Gastroesophageal sphincter (tissue), 4 donors: ENCODE measurements around the gene LIPC. TPM values are rescaled to one million over a fixed set of nuclear protein-coding genes. Genes with fewer than 3 reads are reported as not detected.

ENCODE experiments used
- ATAC-seq: fragments of 150-250 bp; one replicate; pipeline ENCODE4 v1.9.1; 2016; ENCODE audit warnings: mild to moderate bottlenecking, moderate library complexity
- H3K27ac ChIP-seq, 4 donors: fragments of 200-600 bp; sonication (generic) in 3 of 4; 1 replicate in 3 of 4; 2 replicates in 1 of 4; pipeline ENCODE4 v1.5.1; 2016 to 2019
- H3K27me3 ChIP-seq: fragments of 200-600 bp; sonication (generic); one replicate; pipeline ENCODE4 v1.5.1; 2019
- H3K36me3 ChIP-seq, 2 donors: fragments of 200-600 bp; sonication (generic); one replicate each; pipeline ENCODE4 v1.5.1; 2019; ENCODE audit warnings: control low read depth in 1 of 2
- H3K4me1 ChIP-seq, 3 donors: fragments of 200-600 bp; sonication (generic); 1 replicate in 2 of 3; 2 replicates in 1 of 3; pipeline ENCODE4 v1.5.1; 2016 to 2019; ENCODE audit warnings: control low read depth in 2 of 3
- H3K4me3 ChIP-seq, 2 donors: fragments of 200-600 bp; sonication (generic); one replicate each; pipeline ENCODE4 v1.5.1; 2019; ENCODE audit warnings: mild to moderate bottlenecking in 1 of 2, moderate library complexity in 1 of 2
- H3K9me3 ChIP-seq, 3 donors: fragments of 200-600 bp; sonication (generic); one replicate each; pipeline ENCODE4 v1.5.1; 2017 to 2019; ENCODE audit warnings: control low read depth in 2 of 3
- EP300 ChIP-seq: sonication (generic); formaldehyde crosslinking; IDR thresholded peaks from one replicate; pipeline ENCODE4 v1.6.1; 2017; ENCODE audit warnings: antibody characterized with exemption, mild to moderate bottlenecking
- POLR2A ChIP-seq, 2 donors: fragments of 450-650 bp; IDR thresholded peaks; one replicate each; pipeline ENCODE4 v1.6.1; 2017; ENCODE audit warnings: antibody characterized with exemption in 2 of 2, mild to moderate bottlenecking in 2 of 2, moderate library complexity in 1 of 2
- POLR2AphosphoS5 ChIP-seq: sonication (generic); formaldehyde crosslinking; IDR thresholded peaks from one replicate; pipeline ENCODE4 v1.6.1; 2017; ENCODE audit warnings: antibody characterized with exemption
- WGBS, 2 donors: methylation state at CpG; one replicate each; pipeline ENCODE4 v1.1.5; 2018; ENCODE audit warnings: low coverage in 1 of 2; 5-methylcytosine and 5-hydroxymethylcytosine counted together
- total RNA-seq, 4 donors: library from RNA; depleted of rRNA; stranded (reverse); fragments of >200 nt; gene quantifications; one replicate each; pipeline ENCODE4 v1.1.0, GENCODE V29; 2016
- TF ChIP-seq, protein P1 (sequence below), 4 experiments: fragments of 200-600 bp in 2 of 4; fragments of 450-650 bp in 2 of 4; sonication (generic) in 1 of 4; IDR thresholded peaks; one replicate each; pipeline ENCODE4 v1.5.1; 2017 to 2019; ENCODE audit warnings: antibody characterized with exemption in 4 of 4, mild to moderate bottlenecking in 2 of 4, moderate library complexity in 2 of 4

LIPC gene
- total RNA-seq, 4 donors from 2014 or later, result 0.32 to 0.50 TPM; not detected in 2

GRCh38 chr15:58538225-58538727, 106.5 kb downstream of the LIPC start:
- no peak for TF ChIP-seq POLR2AphosphoS5
- TF ChIP-seq EP300, result no peak
- TF ChIP-seq, protein P1, sequence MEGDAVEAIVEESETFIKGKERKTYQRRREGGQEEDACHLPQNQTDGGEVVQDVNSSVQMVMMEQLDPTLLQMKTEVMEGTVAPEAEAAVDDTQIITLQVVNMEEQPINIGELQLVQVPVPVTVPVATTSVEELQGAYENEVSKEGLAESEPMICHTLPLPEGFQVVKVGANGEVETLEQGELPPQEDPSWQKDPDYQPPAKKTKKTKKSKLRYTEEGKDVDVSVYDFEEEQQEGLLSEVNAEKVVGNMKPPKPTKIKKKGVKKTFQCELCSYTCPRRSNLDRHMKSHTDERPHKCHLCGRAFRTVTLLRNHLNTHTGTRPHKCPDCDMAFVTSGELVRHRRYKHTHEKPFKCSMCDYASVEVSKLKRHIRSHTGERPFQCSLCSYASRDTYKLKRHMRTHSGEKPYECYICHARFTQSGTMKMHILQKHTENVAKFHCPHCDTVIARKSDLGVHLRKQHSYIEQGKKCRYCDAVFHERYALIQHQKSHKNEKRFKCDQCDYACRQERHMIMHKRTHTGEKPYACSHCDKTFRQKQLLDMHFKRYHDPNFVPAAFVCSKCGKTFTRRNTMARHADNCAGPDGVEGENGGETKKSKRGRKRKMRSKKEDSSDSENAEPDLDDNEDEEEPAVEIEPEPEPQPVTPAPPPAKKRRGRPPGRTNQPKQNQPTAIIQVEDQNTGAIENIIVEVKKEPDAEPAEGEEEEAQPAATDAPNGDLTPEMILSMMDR (IDR thresholded peaks at IDR 0.05), result no peak
- no peak for TF ChIP-seq POLR2A (IDR thresholded peaks at IDR 0.05)
- Histone ChIP-seq H3K36me3 (no peaks in the 10 kb centered on the region), H3K4me3 (no peak overlapping the region), H3K4me1 (no peaks in the 10 kb centered on the region), H3K27ac (no peak overlapping the region), H3K9me3 (no peaks in the 10 kb centered on the region), H3K27me3 (no peaks in the 10 kb centered on the region)
- 60% methylated on average over 14 of the region's 16 CpGs; no CpG with 5 or more reads in 1 of the 2 donors for WGBS, 2 donors
- no peak for ATAC-seq

- 95 to 100% methylated on average over 3 of the region's 3 CpGs for WGBS, 2 donors
- Histone ChIP-seq H3K27me3 (no peaks in the 10 kb centered on the region), H3K4me3 (no peak overlapping the region), H3K36me3 (no peaks in the 10 kb centered on the region), H3K4me1 (no peaks in the 10 kb centered on the region), H3K9me3 (no peaks in the 10 kb centered on the region), H3K27ac (no peak overlapping the region)
- ATAC-seq, result no peak
- TF ChIP-seq POLR2A (IDR thresholded peaks at IDR 0.05), result no peak
- no peak for TF ChIP-seq POLR2AphosphoS5
- no peak for TF ChIP-seq EP300
- TF ChIP-seq, protein P1 (IDR thresholded peaks at IDR 0.05), result no peak
Measured at GRCh38 chr15:58538901-58539300, 107.1 kb downstream of the LIPC start.

DNA sequence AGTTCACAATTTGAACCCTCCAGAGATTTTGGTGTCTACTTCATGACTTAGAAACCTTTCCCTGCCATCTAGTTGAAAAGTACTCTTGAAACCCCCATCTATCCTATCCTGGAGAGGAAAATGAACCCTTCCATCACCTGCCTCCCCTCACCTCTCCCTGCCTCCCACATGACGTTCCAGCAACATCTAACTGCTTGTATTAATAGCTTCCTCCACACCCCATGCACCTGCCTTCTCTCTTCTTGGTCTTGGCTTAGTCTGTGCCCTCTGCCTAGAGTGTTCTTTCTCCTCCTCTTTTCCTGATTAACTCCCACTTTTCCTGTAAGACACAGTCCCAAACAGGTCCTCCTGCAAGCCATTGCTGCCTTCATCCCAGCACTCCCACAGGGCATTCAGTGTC, 107.8 kb downstream of the LIPC start:
- H3K4me1 ChIP-seq, result no peaks in the 10 kb centered on the region
- H3K36me3 ChIP-seq, result no peaks in the 10 kb centered on the region
- no peak for ATAC-seq

GRCh38 chr15:58541410-58542087, 109.8 kb downstream of the LIPC start:
- no peak for ATAC-seq
- no peaks in the 10 kb centered on the region for H3K27me3 ChIP-seq
- TF ChIP-seq, protein P1 (IDR thresholded peaks at IDR 0.05), result no peak
- no peak for TF ChIP-seq POLR2A (IDR thresholded peaks at IDR 0.05)
- TF ChIP-seq EP300, result no peak
- no peak for TF ChIP-seq POLR2AphosphoS5
- no peak overlapping the region for H3K27ac ChIP-seq
- H3K4me1 ChIP-seq, result peaks cover 0 to 3% (median 0%) of the 10 kb centered on the region in 3 donors
- no peaks in the 10 kb centered on the region for H3K36me3 ChIP-seq
- WGBS, 2 donors, result 88% methylated on average over 16 of the region's 22 CpGs; no CpG with 5 or more reads in 1 of the 2 donors
- H3K9me3 ChIP-seq, result no peaks in the 10 kb centered on the region
- no peak overlapping the region for H3K4me3 ChIP-seq

More for the DNA sequence above, 107.8 kb downstream of the LIPC start:
- Histone ChIP-seq H3K27me3 (no peaks in the 10 kb centered on the region), H3K27ac (no peak overlapping the region), H3K9me3 (no peaks in the 10 kb centered on the region), H3K4me3 (no peak overlapping the region)
- 50 to 58% methylated on average over 1 of the region's 1 CpG for WGBS, 2 donors
- TF ChIP-seq, protein P1 (IDR thresholded peaks at IDR 0.05), result no peak
- TF ChIP-seq EP300, result no peak
- TF ChIP-seq POLR2AphosphoS5, result no peak
- TF ChIP-seq POLR2A (IDR thresholded peaks at IDR 0.05), result no peak
